BLaER1 (cell line): ENCODE data around the gene CEP164.
"Not testable (repeated sequence)": the region's sequence is repeated elsewhere in the genome, so short reads cannot be mapped to it uniquely, and the experiment has no call there.

Source experiments
- H3K27ac ChIP-seq: shearing (Covaris generic); formaldehyde crosslinking; 2 replicates; pipeline ENCODE4 v1.8.1; 2022
- H3K27me3 ChIP-seq: shearing (Covaris generic); formaldehyde crosslinking; 2 replicates; pipeline ENCODE4 v1.8.1; 2022
- H3K36me3 ChIP-seq: shearing (Covaris generic); formaldehyde crosslinking; 2 replicates; pipeline ENCODE4 v1.8.1; 2022
- H3K4me1 ChIP-seq: shearing (Covaris generic); formaldehyde crosslinking; 2 replicates; pipeline ENCODE4 v1.8.1; 2022
- H3K4me2 ChIP-seq: shearing (Covaris generic); formaldehyde crosslinking; 2 replicates; pipeline ENCODE4 v1.8.1; 2022
- H3K4me3 ChIP-seq: shearing (Covaris generic); formaldehyde crosslinking; 2 replicates; pipeline ENCODE4 v1.8.1; 2022
- H3K9ac ChIP-seq: shearing (Covaris generic); formaldehyde crosslinking; 2 replicates; pipeline ENCODE4 v1.8.1; 2022
- H3K9me3 ChIP-seq: shearing (Covaris generic); formaldehyde crosslinking; 2 replicates; pipeline ENCODE4 v1.8.1; 2022
- H4K20me1 ChIP-seq: shearing (Covaris generic); formaldehyde crosslinking; 2 replicates; pipeline ENCODE4 v1.8.1; 2022
- Cebpa-rat ChIP-seq: shearing (Covaris generic); IDR thresholded peaks from 2 replicates; pipeline ENCODE4 v1.8.1; 2022

The CEP164 gene

DNA sequence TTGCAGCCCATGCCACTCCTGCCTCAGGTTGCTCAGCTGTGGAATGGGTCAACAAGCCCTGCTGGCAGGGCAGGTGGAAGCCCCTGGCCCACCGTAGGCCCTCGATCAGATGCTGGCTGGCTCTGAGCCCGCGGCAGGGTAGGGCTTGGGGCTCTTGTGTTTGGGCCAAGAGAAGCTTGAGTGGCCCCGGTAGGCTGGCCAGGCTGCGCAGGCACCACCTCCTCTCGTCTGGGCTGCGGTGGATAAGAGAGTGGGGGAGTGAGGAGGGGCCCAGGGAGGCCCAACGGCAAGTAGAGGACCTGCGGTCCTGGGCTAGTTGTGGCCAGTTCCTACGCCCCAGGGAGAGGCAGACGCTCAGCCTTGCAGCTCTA, 115.2 kb downstream of the CEP164 start:
- Histone ChIP-seq H3K9ac (no peak overlapping the region), H3K4me1 (peaks cover 15% of the 10 kb centered on the region), H4K20me1 (no peaks in the 10 kb centered on the region), H3K4me3 (no peak overlapping the region), H3K27ac (no peak overlapping the region), H3K36me3 (no peaks in the 10 kb centered on the region), H3K9me3 (no peaks in the 10 kb centered on the region), H3K4me2 (no peak overlapping the region), H3K27me3 (no peaks in the 10 kb centered on the region)
- TF ChIP-seq Cebpa-rat = no peak

DNA sequence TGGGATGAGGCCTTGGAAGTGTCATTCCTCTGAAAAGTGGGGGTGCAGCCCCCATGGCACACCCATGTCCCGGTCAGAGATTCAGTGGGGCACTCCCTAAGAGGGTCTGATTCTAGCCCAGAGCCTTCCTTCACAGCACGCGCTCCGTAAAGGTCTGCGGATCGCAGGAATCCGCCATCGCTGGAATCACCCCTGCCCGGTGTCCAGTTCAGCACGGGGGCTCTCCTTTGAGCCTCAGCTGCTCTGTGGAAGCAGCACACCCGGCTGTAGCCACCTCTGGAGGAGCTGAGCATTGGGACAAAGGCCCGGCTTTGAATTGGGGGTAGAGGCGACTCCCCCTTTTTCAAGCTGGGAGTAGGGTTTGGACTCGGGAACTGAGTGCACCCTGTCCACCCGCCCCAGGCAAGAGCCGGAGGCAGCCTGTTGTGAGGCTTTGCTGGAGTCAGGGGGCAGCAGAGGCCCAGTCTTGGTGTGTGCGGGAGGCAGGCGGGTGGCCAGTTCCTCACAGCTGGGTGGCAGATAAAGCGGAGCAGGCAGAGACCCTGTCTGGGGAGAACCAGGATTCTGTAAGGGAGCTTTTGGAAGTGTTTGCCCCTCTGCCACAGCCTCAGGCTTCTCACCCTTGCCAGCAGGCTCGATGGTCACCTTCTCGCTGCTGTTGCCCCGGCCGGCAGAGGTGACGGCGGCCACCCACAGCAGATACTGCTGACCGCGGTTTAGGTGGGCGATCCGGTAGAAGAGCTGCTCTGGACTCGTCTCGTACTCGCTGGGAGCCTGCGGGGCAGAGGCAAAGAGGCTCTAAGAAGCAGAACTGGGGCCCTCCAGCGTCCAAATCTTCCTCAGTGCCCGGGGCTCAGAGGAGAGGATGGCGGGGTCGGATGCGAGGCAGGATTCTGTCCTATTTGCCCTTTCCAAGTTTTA, 115.9 kb downstream of the CEP164 start:
- no peaks in the 10 kb centered on the region for H3K9me3 ChIP-seq
- no peaks in the 10 kb centered on the region for H3K36me3 ChIP-seq
- peaks cover 14% of the 10 kb centered on the region for H3K4me1 ChIP-seq
- H3K27me3 ChIP-seq = no peaks in the 10 kb centered on the region
- H3K9ac ChIP-seq = no peak overlapping the region
- no peak overlapping the region for H3K4me2 ChIP-seq
- H3K4me3 ChIP-seq = no peak overlapping the region
- H3K27ac ChIP-seq = no peak overlapping the region
- no peaks in the 10 kb centered on the region for H4K20me1 ChIP-seq
- TF ChIP-seq Cebpa-rat = no peak

GRCh38 chr11:117444256-117444655, 116.6 kb downstream of the CEP164 start:
- no peaks in the 10 kb centered on the region for H4K20me1 ChIP-seq
- H3K4me3 ChIP-seq = no peak overlapping the region
- no peak overlapping the region for H3K4me2 ChIP-seq
- H3K9me3 ChIP-seq = no peaks in the 10 kb centered on the region
- peaks cover 7% of the 10 kb centered on the region for H3K4me1 ChIP-seq
- H3K27me3 ChIP-seq = no peaks in the 10 kb centered on the region
- TF ChIP-seq Cebpa-rat = no peak
- no peak overlapping the region for H3K27ac ChIP-seq
- H3K9ac ChIP-seq = no peak overlapping the region
- no peaks in the 10 kb centered on the region for H3K36me3 ChIP-seq

GRCh38 chr11:117444711-117445658, 117.3 kb downstream of the CEP164 start:
- Histone ChIP-seq H3K4me2 (no peak overlapping the region), H3K9me3 (no peaks in the 10 kb centered on the region), H3K9ac (no peak overlapping the region), H4K20me1 (no peaks in the 10 kb centered on the region), H3K36me3 (no peaks in the 10 kb centered on the region), H3K27ac (no peak overlapping the region), H3K4me1 (no peaks in the 10 kb centered on the region), H3K4me3 (no peak overlapping the region), H3K27me3 (no peaks in the 10 kb centered on the region)
- no peak for TF ChIP-seq Cebpa-rat

GRCh38 chr11:117449111-117449693, 121.5 kb downstream of the CEP164 start:
- Histone ChIP-seq H3K4me2 (no peak overlapping the region), H3K27ac (no peak overlapping the region), H4K20me1 (no peaks in the 10 kb centered on the region), H3K36me3 (no peaks in the 10 kb centered on the region), H3K4me3 (no peak overlapping the region), H3K9ac (no peak overlapping the region), H3K27me3 (no peaks in the 10 kb centered on the region), H3K9me3 (peaks cover 5% of the 10 kb centered on the region; the same call in 1 of the 2 replicates), H3K4me1 (no peaks in the 10 kb centered on the region)
- no peak for TF ChIP-seq Cebpa-rat

DNA sequence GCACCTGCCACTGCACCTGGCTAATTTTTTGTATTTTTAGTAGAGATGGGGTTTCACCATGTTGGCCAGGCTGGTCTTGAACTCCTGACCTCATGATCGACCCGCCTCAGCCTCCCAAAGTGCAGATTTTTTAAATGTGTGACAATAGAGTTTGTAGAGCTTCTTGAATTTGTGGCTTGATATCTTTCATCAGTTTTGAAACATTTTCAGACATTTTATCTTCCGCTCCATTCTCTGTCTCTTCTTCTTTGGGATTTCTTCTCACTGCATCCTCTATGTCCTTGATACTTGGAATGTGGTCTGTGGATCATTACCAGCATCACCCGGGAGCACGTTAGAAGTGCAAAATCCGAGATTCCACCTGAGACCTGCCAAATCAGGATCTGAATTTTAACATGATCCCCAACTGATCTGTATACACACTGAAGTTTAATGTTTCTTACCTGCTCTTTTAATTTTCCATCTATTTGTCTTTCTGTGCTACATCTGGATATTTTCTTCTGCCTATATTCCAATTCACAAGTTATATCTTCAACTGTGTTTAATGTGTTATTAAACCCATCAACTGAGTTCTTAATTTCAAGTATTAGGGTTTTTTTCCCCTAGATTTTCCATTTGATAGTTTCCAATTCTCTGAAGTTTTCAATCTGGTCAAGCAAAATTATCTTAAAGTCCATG, 126.4 kb downstream of the CEP164 start:
- Histone ChIP-seq H3K4me2 (no peak overlapping the region), H3K9me3 (peaks cover 14% of the 10 kb centered on the region; the same call in 1 of the 2 replicates), H3K4me3 (no peak overlapping the region), H3K27ac (no peak overlapping the region), H3K9ac (no peak overlapping the region), H4K20me1 (no peaks in the 10 kb centered on the region), H3K27me3 (no peaks in the 10 kb centered on the region), H3K36me3 (no peaks in the 10 kb centered on the region), H3K4me1 (no peaks in the 10 kb centered on the region)
- no peak for TF ChIP-seq Cebpa-rat

DNA sequence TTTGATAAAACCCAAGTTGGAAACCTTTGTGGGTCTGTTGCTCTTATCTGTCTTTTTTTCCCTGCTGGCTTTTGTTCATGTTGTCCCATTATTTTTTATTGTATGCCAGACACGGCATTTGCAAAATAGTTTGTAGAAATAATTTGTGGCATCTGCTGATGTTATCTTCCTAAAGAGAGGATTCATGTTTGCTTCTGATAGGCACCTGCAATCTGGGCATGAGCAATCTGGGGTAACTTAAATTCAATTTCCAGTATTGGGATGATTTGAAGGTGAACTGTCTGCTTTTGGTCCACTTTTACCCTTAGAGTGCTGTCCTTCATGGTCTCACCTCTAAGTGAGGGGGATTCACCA, 126.9 kb downstream of the CEP164 start:
- no peaks in the 10 kb centered on the region for H3K27me3 ChIP-seq
- no peak overlapping the region for H3K4me3 ChIP-seq
- H3K9ac ChIP-seq = no peak overlapping the region
- H3K36me3 ChIP-seq = no peaks in the 10 kb centered on the region
- H3K9me3 ChIP-seq = peaks cover 14% of the 10 kb centered on the region; the same call in 1 of the 2 replicates
- no peak overlapping the region for H3K27ac ChIP-seq
- H3K4me1 ChIP-seq = no peaks in the 10 kb centered on the region
- TF ChIP-seq Cebpa-rat = no peak
- no peak overlapping the region for H3K4me2 ChIP-seq
- H4K20me1 ChIP-seq = no peaks in the 10 kb centered on the region

DNA sequence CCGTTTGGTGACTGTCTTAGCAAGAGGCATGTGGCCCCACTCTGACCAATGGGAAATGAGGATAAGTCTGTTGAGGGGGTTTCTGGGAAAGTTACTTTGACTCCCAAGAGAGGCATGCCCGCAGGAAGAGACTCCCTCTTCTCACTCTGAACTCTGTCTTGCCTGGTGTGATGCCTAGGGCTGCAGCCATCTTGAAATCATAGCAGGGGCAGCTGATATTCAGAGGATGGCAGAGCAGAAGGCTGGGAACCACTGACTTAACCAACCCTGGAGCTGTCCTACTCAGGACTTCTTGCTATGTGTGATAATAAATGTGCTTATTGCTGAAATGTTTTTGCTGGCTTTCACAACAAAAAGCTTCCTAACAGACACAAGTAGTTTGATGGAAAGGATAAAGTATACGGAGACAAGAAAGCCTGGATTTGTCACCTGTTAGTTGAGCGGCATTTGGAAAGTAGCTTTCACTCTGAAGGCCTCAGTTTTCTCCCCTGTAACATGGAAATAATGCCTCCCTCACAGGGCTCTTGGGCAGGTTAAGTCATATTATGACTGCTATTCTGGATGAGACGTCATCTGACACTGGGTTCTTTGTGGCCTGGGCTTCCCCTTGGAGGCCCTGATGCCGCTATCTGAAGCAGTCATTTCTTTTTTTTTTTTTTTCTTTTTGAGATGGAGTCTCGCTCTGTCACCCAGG, 128.5 kb downstream of the CEP164 start:
- Histone ChIP-seq H3K27ac (no peak overlapping the region), H3K9me3 (peaks cover 14% of the 10 kb centered on the region; the same call in 1 of the 2 replicates), H3K36me3 (no peaks in the 10 kb centered on the region), H3K9ac (no peak overlapping the region), H3K4me3 (no peak overlapping the region), H3K4me2 (no peak overlapping the region), H3K4me1 (no peaks in the 10 kb centered on the region), H3K27me3 (no peaks in the 10 kb centered on the region), H4K20me1 (no peaks in the 10 kb centered on the region)
- no peak for TF ChIP-seq Cebpa-rat

DNA sequence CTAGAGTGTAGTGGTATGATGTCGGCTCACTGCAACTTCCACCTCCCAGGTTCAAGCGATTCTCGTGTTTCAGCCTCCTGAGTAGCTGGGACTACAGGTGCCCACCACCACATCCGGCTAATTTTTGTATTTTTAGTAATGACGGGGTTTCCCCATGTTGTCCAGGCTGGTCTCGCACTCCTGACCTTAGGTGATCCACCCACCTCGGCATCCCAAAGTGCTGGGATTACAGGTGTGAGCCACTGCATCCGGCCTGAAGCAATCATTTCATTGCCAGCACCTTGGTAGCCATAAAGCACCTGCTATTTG, 129.0 kb downstream of the CEP164 start:
- not testable (repeated sequence) for H3K27ac ChIP-seq, H3K4me1 ChIP-seq, H3K27me3 ChIP-seq, H3K36me3 ChIP-seq, H4K20me1 ChIP-seq, H3K4me3 ChIP-seq, H3K4me2 ChIP-seq, H3K9ac ChIP-seq
- peaks cover 14% of the 10 kb centered on the region; the same call in 1 of the 2 replicates for H3K9me3 ChIP-seq
